GM23248 (cell line): ENCODE measurements around the gene QRFP. TPM values are rescaled to one million over a fixed set of nuclear protein-coding genes. Genes with fewer than 3 reads are reported as not detected.

Source experiments
- DNase-seq: peaks from one replicate; pipeline ENCODE4 v3.0.0-alpha.2; 2015
- H2AFZ ChIP-seq: fragments of 200-600 bp; sonication (generic); 2 replicates; pipeline ENCODE4 v1.6.1; 2016; ENCODE audit warnings: antibody characterized with exemption
- H3F3A ChIP-seq: fragments of 200-600 bp; sonication (generic); 2 replicates; pipeline ENCODE4 v1.6.1; 2016; ENCODE audit warnings: mild to moderate bottlenecking, antibody characterized with exemption, mixed run types; ENCODE audit not compliant: insufficient read depth
- H3K27ac ChIP-seq: fragments of 200-600 bp; sonication (generic); 2 replicates; pipeline ENCODE4 v1.5.1; 2016; ENCODE audit warnings: mild to moderate bottlenecking
- H3K27me3 ChIP-seq: fragments of 200-600 bp; sonication (generic); replicated peaks from 2 replicates; pipeline ENCODE4 v1.6.1; 2016; ENCODE audit warnings: mild to moderate bottlenecking; ENCODE audit not compliant: insufficient read depth
- H3K36me3 ChIP-seq: fragments of 200-600 bp; sonication (generic); 2 replicates; pipeline ENCODE4 v1.6.1; 2016; ENCODE audit warnings: low read depth, mild to moderate bottlenecking
- H3K4me1 ChIP-seq: fragments of 200-600 bp; sonication (generic); 2 replicates; pipeline ENCODE4 v1.6.1; 2016; ENCODE audit warnings: mild to moderate bottlenecking; ENCODE audit not compliant: insufficient read depth
- H3K4me2 ChIP-seq: fragments of 200-600 bp; sonication (generic); one replicate; pipeline ENCODE4 v1.6.1; 2016; ENCODE audit warnings: mild to moderate bottlenecking; ENCODE audit not compliant: unreplicated experiment
- H3K4me3 ChIP-seq: fragments of 200-600 bp; sonication (generic); 2 replicates; pipeline ENCODE4 v1.5.1; 2016; ENCODE audit warnings: mild to moderate bottlenecking
- H3K79me2 ChIP-seq: fragments of 200-600 bp; sonication (generic); 2 replicates; pipeline ENCODE4 v1.6.1; 2016; ENCODE audit warnings: mild to moderate bottlenecking; ENCODE audit not compliant: insufficient read depth
- H3K9ac ChIP-seq: fragments of 200-600 bp; sonication (generic); 2 replicates; pipeline ENCODE4 v1.6.1; 2016; ENCODE audit warnings: mild to moderate bottlenecking
- H3K9me2 ChIP-seq: fragments of 200-600 bp; sonication (generic); 2 replicates; pipeline ENCODE4 v1.6.1; 2016; ENCODE audit warnings: mixed run types, mild to moderate bottlenecking, moderate library complexity; ENCODE audit not compliant: insufficient read depth
- H3K9me3 ChIP-seq: fragments of 200-600 bp; sonication (generic); one replicate; pipeline ENCODE4 v1.6.1; 2017; ENCODE audit warnings: low read depth
- H4K20me1 ChIP-seq: fragments of 200-600 bp; sonication (generic); 2 replicates; pipeline ENCODE4 v1.6.0; 2016; ENCODE audit not compliant: insufficient read depth
- EZH2 ChIP-seq: fragments of 200-600 bp; sonication (generic); IDR thresholded peaks from 2 replicates; pipeline ENCODE4 v1.6.1; 2018; ENCODE audit warnings: antibody characterized with exemption, mild to moderate bottlenecking; ENCODE audit not compliant: insufficient read depth, poor library complexity, severe bottlenecking
- EZH2phosphoT487 ChIP-seq: fragments of 200-600 bp; sonication (generic); IDR thresholded peaks from 2 replicates; pipeline ENCODE4 v1.6.1; 2018; ENCODE audit warnings: antibody characterized with exemption, moderate library complexity, mild to moderate bottlenecking, low read depth; ENCODE audit not compliant: insufficient read depth
- WGBS, 2 experiments: methylation state at CpG; one replicate each; pipeline ENCODE4 v1.1.6; 2015 to 2017; ENCODE audit warnings: low lambda C conversion rate in 2 of 2, low coverage in 1 of 2; ENCODE audit errors: missing lambda C conversion rate in 2 of 2; 5-methylcytosine and 5-hydroxymethylcytosine counted together
- in situ Hi-C: fragments of 300-500 bp; cut with MboI; formaldehyde crosslinking; loops from 2 replicates; pipeline ENCODE4 v1.15.0; 2020
- polyA plus RNA-seq: library from polyadenylated mRNA; unstranded; fragments of >200 nt; fragmentation: Nextera tagmentation; extraction: Ambion mirVana; gene quantifications from 2 replicates; pipeline ENCODE4 v1.2.1, GENCODE V29; 2016
- total RNA-seq: library from RNA; depleted of rRNA; stranded (reverse); fragments of >200 nt; shearing (Covaris generic); gene quantifications from 2 replicates; pipeline ENCODE4 v1.2.3, GENCODE V29; 2014

The QRFP gene
- total and polyA plus RNA-seq, 2 experiments from 2014 or later, result 0.18 TPM; not detected in 1

GRCh38 chr9:130871395-130872062 lies 25.1 kb downstream of the QRFP start:
- 64 to 73% methylated on average over 10 of the region's 10 CpGs for WGBS, 2 experiments
- H2AFZ ChIP-seq, result no peak overlapping the region
- no peak overlapping the region for H3K4me3 ChIP-seq
- H3K36me3 ChIP-seq, result peaks cover 45% of the 10 kb centered on the region; the same call in 1 of the 2 replicates
- no peaks in the 10 kb centered on the region for H3K9me3 ChIP-seq
- peaks cover 18% of the 10 kb centered on the region for H3K4me1 ChIP-seq
- DNase-seq, result no peak
- in situ Hi-C loops, result no loop called here
- H3K4me2 ChIP-seq, result no peak overlapping the region
- H3K9ac ChIP-seq, result no peak overlapping the region
- TF ChIP-seq EZH2 (no peak), EZH2phosphoT487 (no peak)
- no peaks in the 10 kb centered on the region for H3K27me3 ChIP-seq
- no peak overlapping the region for H3K27ac ChIP-seq
- H3F3A ChIP-seq, result peaks cover 47% of the 10 kb centered on the region
- H3K79me2 ChIP-seq, result peaks cover 100% of the 10 kb centered on the region
- H4K20me1 ChIP-seq, result 0 out of 2 replicates have a peak, but pooled peaks cover 5% of the 10 kb centered on the region
- H3K9me2 ChIP-seq, result no peaks in the 10 kb centered on the region

- DNase-seq, result no peak
- peaks cover 44% of the 10 kb centered on the region; the same call in 1 of the 2 replicates for H3K36me3 ChIP-seq
- TF ChIP-seq EZH2 (no peak), EZH2phosphoT487 (no peak)
- no peak overlapping the region for H3K27ac ChIP-seq
- peaks cover 54% of the 10 kb centered on the region for H3F3A ChIP-seq
- H3K4me1 ChIP-seq, result peaks cover 18% of the 10 kb centered on the region
- no peak overlapping the region for H2AFZ ChIP-seq
- no peaks in the 10 kb centered on the region for H3K9me2 ChIP-seq
- H4K20me1 ChIP-seq, result 0 out of 2 replicates have a peak, but pooled peaks cover 5% of the 10 kb centered on the region
- H3K4me2 ChIP-seq, result no peak overlapping the region
- no peaks in the 10 kb centered on the region for H3K9me3 ChIP-seq
- H3K4me3 ChIP-seq, result no peak overlapping the region
- no peak overlapping the region for H3K9ac ChIP-seq
- 81 to 87% methylated on average over 17 of the region's 17 CpGs for WGBS, 2 experiments
- no peaks in the 10 kb centered on the region for H3K27me3 ChIP-seq
- peaks cover 100% of the 10 kb centered on the region for H3K79me2 ChIP-seq
- in situ Hi-C loops, result no loop called here
Measured at GRCh38 chr9:130870491-130871381, 25.9 kb downstream of the QRFP start.

DNA sequence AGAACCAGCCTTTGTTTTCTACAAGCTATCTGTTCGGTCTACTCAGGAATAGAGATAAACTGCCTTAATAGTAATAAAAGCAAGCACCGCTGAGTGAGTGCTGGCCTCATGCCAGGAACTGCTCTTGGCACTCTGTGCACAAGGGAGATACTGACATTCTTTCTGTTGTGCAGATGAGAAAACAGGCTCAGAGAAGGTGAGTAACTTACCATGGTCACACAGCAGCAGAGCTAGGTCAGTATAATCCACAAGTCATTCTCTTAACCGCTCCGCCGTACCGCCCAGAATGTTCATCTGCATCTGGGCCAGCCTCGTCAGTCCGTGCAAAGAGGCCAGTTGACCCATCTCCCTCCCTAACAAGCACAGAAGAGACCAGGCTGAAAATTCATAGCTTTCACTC lies 27.4 kb downstream of the QRFP start:
- Histone ChIP-seq H3K9me2 (no peaks in the 10 kb centered on the region), H3K4me1 (peaks cover 18% of the 10 kb centered on the region), H3K79me2 (peaks cover 100% of the 10 kb centered on the region), H3F3A (peaks cover 52% of the 10 kb centered on the region), H3K9me3 (no peaks in the 10 kb centered on the region), H3K9ac (no peak overlapping the region), H3K4me2 (no peak overlapping the region), H3K27ac (no peak overlapping the region), H4K20me1 (0 out of 2 replicates have a peak, but pooled peaks cover 5% of the 10 kb centered on the region), H3K4me3 (no peak overlapping the region), H2AFZ (no peak overlapping the region), H3K27me3 (no peaks in the 10 kb centered on the region), H3K36me3 (peaks cover 33% of the 10 kb centered on the region; the same call in 1 of the 2 replicates)
- DNase-seq, result peak; percentile 43
- no peak for TF ChIP-seq EZH2phosphoT487
- no peak for TF ChIP-seq EZH2
- in situ Hi-C loops, result loop anchor here (5.0 kb wide), 1 partner anchor 128 kb away; no protein-coding TSS in a partner anchor
- WGBS, 2 experiments, result 75 to 78% methylated on average over 8 of the region's 8 CpGs

GRCh38 chr9:130868230-130868629 lies 28.4 kb downstream of the QRFP start:
- Histone ChIP-seq H3K4me2 (no peak overlapping the region), H3K4me3 (no peak overlapping the region), H4K20me1 (0 out of 2 replicates have a peak, but pooled peaks cover 5% of the 10 kb centered on the region), H3K9ac (no peak overlapping the region), H2AFZ (no peak overlapping the region), H3K79me2 (peaks cover 100% of the 10 kb centered on the region), H3F3A (peaks cover 51% of the 10 kb centered on the region), H3K9me3 (no peaks in the 10 kb centered on the region), H3K27me3 (no peaks in the 10 kb centered on the region), H3K9me2 (no peaks in the 10 kb centered on the region), H3K36me3 (peaks cover 26% of the 10 kb centered on the region; the same call in 1 of the 2 replicates), H3K4me1 (peaks cover 18% of the 10 kb centered on the region), H3K27ac (peak overlapping the region; percentile 38; the same call in 1 of the 2 replicates)
- in situ Hi-C loops, result loop anchor here (5.0 kb wide), 1 partner anchor 129 kb away; no protein-coding TSS in a partner anchor
- no peak for DNase-seq
- WGBS, 2 experiments, result 93 to 96% methylated on average over 3 of the region's 3 CpGs
- TF ChIP-seq EZH2 (no peak), EZH2phosphoT487 (no peak)
